Middle frontal gyrus (tissue), 1 donor: ENCODE measurements around the gene NALF2.

Source experiments
- DNase-seq: peaks from one replicate; pipeline ENCODE4 v3.0.0-alpha.2; 2015; ENCODE audit warnings: low spot score; ENCODE audit errors: extremely low spot score

Gene NALF2

DNA sequence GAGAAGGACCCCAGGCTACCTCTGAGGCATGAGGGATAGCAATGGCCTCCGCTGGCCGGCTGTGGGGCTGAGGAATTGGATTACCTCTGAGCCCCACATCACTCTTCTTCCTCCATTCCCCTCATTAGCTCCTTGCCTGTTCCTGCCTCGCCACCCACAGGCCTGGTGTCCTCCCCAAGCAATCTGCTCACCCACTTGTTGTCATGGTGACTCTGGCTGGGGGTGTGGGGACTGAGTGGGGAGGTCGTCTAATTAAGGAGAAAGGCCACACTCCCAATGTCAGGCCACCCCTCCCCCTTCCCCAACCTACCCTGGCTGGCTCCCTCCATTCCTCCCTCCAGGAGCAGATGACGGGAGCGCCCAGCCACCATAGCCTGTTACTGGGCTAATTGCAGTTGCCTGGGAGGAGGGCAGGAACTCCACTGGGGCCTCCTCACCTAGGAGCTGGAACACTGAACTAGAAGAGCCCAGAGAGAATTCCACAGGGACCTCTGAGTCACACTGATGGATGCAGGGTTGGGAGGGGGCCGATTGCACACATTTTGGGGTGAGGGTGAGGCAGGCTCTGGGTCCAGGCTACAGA is 20.7 kb downstream of the NALF2 start:
- no peak for DNase-seq

DNA sequence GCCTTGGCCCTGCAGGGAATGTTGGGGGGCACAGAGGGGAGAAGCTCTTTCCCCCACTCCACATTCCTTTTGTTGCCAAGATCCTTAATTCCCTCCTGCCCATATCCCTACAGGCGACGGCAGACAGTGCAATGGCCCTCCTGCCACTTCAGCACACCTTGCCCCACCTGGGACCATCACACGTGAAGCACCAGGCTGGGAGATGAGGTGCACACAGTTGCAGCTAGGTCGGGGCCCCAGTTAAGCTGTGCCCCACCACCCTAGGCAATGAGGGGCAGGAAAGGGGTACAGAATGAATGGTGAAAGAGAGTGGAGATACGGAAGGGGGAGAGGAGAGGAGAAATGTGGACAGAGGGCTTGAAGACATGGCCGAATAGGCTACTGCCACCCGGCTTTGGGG is 26.2 kb downstream of the NALF2 start:
- no peak for DNase-seq

DNA sequence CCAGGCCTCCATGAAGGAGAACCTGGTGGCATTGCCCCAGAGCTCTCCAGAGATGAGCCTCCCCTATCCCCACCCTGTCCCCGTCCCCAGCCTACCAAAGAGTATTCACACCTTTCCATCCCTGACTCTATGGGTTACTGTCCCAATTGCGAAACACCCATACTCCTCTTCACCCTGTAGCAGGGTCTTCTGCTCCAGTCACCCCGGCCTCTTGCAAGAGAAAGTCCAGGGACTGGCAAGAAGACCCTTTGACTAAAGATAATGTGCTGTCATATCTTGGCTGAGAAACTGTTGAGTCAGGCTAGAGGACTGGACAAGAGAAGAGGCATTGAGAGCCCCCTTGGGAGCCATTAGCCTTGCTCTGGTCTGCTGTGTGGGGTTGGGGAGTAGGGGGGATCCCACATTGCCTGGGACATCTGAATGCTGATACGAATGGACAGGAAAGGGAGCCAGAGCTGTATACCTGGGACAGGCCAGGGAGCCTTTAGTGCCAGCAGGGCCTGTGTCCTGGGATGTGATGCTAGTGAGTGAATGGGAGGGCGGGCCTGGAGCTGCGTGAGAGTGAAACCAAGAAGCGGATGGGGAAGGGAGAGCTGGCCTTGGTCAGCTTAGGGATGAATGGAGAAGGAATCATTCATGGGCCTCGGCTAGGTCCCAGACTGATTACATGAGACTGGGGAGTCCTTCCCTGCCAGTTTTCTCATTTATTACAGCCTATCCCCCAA is 27.1 kb downstream of the NALF2 start:
- no peak for DNase-seq

DNA sequence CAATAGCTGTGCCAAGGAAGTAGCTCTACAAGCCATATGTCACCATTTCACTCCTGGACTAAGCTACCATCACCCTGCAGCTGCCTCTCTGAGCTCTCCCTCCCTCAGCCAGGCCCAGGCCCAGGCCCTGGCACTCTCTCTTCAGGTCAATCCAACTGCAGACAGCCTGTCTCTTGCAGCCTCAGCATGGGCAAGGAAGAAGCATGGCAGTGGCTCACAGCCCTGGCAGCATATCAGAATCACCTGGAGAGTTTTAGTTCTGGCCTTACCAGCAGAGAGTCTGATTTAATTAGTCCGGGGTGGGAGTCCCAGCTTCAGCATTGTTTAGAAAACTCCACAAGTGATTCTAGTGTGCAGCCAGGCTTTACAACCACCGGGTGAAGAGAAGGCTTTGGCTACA is 31.5 kb downstream of the NALF2 start:
- DNase-seq, result no peak

DNA sequence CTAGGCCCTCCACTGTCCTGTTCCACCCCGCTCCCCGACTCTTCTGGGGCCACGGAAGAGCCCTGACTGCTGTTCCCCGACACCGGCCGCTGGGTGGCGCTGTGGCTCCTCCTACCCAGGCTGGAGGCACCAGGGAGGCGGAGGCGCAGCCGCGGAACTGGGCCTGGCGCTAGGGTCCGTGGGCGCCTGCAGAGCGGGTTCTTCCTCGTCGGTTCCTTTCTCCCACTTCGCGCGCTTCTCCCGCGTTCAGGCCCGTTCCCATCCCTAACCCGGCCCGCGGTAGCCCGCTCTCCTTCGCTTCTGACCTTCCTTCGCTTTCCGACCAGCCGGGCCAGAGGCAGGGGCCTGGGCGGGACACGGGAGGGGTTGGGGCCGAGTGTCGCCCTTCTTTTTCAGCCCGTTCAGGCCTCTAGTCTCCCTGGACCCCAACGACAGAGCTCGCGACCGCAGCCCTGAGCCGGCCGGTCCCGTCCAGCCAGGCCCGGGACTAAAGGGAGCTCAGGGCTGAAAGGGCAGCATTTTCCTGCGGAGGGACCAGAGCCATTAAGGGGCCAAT is 34.3 kb downstream of the NALF2 start:
- DNase-seq, result peak; percentile 25

DNA sequence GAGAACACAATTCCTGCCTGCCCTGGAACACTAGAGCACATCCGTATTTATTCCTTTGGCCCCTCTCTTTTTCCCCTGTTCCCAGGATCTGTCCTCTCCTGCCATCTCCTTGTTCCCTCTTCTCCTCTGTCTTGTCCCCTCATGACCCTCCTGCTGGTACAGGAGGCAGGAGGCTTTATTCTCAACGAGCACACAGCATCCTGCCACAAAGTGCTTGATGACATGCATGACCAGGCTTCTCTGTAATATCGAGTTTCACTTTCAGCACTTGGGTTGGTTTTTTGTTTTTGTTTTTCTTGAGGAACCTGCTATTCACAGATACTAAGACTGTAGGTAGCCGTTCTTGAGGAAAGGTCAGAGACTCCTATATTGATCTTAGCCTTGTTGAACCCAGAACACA is 35.3 kb downstream of the NALF2 start:
- no peak for DNase-seq

DNA sequence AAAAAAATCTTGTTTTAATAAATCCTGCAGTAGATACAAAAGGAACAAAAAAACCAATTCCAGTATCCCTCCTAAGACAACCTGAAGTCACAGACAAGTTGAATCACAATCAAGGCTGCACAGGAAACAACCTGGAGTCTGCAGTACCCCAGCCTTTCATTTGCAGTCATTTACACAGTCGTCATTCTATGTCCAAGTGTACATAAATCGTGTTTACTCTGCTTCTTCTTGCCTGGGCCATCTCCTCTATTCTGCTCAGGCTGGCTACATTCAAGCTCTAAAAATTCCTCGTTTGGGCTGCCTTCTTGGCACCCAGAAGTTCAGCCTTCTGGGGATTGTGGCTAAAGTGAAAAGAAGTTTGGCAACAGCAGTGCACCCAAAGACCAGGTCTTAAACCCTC is 37.8 kb downstream of the NALF2 start:
- DNase-seq, result no peak

DNA sequence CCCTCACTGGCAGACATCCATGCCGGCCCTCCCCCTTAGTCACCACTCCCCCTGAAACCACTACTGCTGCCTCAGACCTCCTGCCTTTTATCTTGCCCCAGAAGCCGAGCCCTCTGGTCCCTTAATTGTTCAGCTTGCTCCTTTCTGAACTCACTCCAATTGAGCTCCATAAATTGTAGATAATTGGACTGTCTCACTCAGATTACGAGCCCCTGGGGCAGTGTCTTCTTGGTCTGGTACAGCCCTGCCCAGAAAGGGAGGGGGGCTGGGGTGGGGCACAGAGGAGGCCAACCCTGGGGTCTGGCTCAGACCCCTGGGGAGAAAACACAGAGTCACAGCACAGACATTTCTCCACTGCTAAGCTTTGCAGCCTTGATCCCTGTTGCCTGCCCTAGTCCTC is 39.4 kb downstream of the NALF2 start:
- no peak for DNase-seq

DNA sequence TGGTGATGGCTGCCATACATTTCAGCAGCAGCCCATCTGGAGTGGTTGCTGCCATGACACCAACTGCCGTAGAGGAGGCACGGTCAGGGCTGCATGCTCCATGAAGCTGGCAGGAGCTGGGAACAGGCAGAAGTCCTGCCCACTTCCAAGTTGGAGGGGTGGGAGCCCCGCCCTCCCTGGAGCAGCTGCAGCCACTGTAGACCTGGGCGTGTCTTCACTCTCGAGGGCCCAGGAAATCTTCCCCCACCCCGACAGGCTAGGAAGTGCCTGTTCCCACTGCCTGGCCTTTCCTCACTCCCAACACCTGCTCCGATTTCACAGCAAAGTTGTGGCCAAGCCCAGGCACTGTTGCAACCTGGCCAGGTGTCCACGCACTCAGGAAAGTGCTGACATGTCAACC is 42.3 kb downstream of the NALF2 start:
- no peak for DNase-seq

DNA sequence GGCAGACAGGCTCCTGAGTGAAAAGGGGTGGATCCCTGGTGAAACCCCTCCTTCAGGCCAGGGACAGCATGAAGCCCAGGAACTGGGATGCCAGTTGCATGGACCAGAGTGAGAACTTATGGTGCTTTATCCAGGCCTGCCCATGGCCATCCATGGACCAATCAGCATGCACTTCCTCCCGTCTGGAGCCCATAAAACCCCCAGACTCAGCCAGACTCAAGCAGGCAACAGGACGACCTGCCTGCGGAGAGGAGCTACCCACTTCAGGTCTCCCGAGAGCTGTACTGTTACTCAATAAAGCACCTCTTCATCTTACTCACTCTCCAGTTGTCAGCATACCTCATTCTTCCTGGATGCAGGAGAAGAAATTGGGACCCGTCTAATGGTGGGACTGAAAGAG is 42.9 kb downstream of the NALF2 start:
- no peak for DNase-seq

DNA sequence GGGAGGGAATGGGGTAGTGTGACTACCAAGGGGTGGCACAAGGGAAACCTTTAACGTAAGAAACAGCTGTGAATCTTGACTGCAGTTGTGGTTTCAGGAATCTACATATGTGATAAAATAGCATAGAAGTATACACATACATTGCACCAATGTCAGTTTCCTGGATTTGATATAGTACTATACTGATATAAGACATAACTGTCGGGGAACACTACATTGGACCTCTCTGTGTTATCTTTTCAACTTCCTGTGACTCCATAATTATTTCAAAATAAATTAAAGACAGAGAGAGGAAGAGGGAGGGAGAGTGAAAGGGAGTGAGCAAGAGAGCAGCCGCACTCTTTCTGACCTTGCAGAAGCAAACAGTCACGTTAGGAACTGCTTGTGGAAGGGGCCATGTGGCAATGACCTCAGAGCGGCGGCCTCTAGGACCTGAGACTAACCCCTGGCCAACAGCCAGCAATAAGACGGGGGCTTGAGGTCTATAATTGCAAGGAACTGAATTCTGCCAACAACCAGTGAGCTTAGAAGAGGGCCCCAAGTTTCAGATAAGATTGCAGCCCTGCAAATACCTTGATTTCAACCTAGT is 47.4 kb downstream of the NALF2 start:
- DNase-seq, result no peak

DNA sequence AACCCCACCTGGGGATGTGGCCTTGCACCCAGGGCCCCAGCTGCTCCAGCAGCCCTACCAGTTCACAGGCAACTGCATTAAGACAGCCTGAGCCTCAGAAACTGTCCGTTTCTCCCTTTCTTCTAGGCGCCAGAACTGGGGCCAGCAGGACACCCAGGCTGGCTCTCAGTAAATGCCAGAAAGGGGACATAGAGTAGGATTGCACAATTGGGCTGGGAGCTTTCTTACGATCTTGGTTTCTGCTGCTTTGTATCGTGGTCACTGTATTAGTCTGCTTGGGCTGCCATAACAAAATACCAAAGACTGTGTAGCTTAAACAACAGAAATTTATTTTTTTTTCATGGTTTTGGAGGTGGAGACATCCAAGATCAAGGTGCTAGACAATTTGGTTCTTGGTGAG is 48.4 kb downstream of the NALF2 start:
- DNase-seq, result no peak
